HEK293 (cell line): ENCODE data around the gene FILIP1L.

Experiments used
- ELK4 ChIP-seq: IDR thresholded peaks from 2 replicates; pipeline ENCODE4 v1.6.1; 2011; ENCODE audit warnings: mild to moderate bottlenecking, low read depth, low read length, borderline replicate concordance
- KLF16 ChIP-seq: fragments of 450-650 bp; formaldehyde crosslinking; IDR thresholded peaks from 2 replicates; pipeline ENCODE4 v1.5.1; 2017; ENCODE audit warnings: missing biosample characterization, missing genetic modification characterization
- RBAK ChIP-seq: fragments of 450-650 bp; formaldehyde crosslinking; IDR thresholded peaks from 2 replicates; pipeline ENCODE4 v1.5.1; 2016; ENCODE audit warnings: missing biosample characterization, missing genetic modification characterization
- WT1 ChIP-seq: fragments of 450-650 bp; formaldehyde crosslinking; IDR thresholded peaks from 2 replicates; pipeline ENCODE4 v1.5.1; 2016; ENCODE audit warnings: missing biosample characterization, missing genetic modification characterization
- ZBTB11 ChIP-seq: fragments of 450-650 bp; formaldehyde crosslinking; conservative IDR thresholded peaks from 2 replicates; pipeline ENCODE4 v1.5.1; 2016; ENCODE audit warnings: low read depth, missing biosample characterization, missing genetic modification characterization
- ZBTB26 ChIP-seq: fragments of 450-650 bp; formaldehyde crosslinking; optimal IDR thresholded peaks from 2 replicates; pipeline ENCODE3; 2016; ENCODE audit warnings: missing biosample characterization, mild to moderate bottlenecking, missing genetic modification characterization
- ZBTB49 ChIP-seq: fragments of 450-650 bp; formaldehyde crosslinking; IDR thresholded peaks from 2 replicates; pipeline ENCODE4 v1.5.1; 2016; ENCODE audit warnings: missing biosample characterization, missing genetic modification characterization, low read depth
- ZNF112 ChIP-seq: fragments of 450-650 bp; formaldehyde crosslinking; IDR thresholded peaks from 2 replicates; pipeline ENCODE4 v1.5.0; 2017; ENCODE audit warnings: missing biosample characterization, missing genetic modification characterization
- ZNF148 ChIP-seq: fragments of 450-650 bp; formaldehyde crosslinking; IDR thresholded peaks from 2 replicates; pipeline ENCODE4 v1.5.0; 2017; ENCODE audit warnings: missing biosample characterization, missing genetic modification characterization, borderline replicate concordance
- ZNF155 ChIP-seq: fragments of 450-650 bp; formaldehyde crosslinking; IDR thresholded peaks from 2 replicates; pipeline ENCODE4 v1.5.1; 2016; ENCODE audit warnings: missing biosample characterization, missing genetic modification characterization
- ZNF157 ChIP-seq: fragments of 450-650 bp; formaldehyde crosslinking; IDR thresholded peaks from 2 replicates; pipeline ENCODE4 v1.5.1; 2016; ENCODE audit warnings: missing biosample characterization, missing genetic modification characterization
- ZNF19 ChIP-seq: fragments of 450-650 bp; formaldehyde crosslinking; IDR thresholded peaks from 2 replicates; pipeline ENCODE4; 2016; ENCODE audit warnings: missing biosample characterization, missing genetic modification characterization, low read depth
- ZNF23 ChIP-seq: fragments of 450-650 bp; formaldehyde crosslinking; IDR thresholded peaks from 2 replicates; pipeline ENCODE4 v1.5.1; 2016; ENCODE audit warnings: missing biosample characterization, missing genetic modification characterization, borderline replicate concordance
- ZNF274 ChIP-seq, 2 experiments: fragments of 200-500 bp in 1 of 2; fragments of 450-650 bp in 1 of 2; sonication (Bioruptor generic) in 1 of 2; formaldehyde crosslinking in 1 of 2; IDR thresholded peaks; 2 replicates each; pipeline versions ENCODE4 v1.5.1 to v1.6.1; 2014 to 2016; ENCODE audit warnings: borderline replicate concordance in 1 of 2, inconsistent platforms in 1 of 2, low read length in 1 of 2, missing biosample characterization in 1 of 2, missing genetic modification characterization in 1 of 2
- ZNF302 ChIP-seq: fragments of 450-650 bp; formaldehyde crosslinking; IDR thresholded peaks from 2 replicates; pipeline ENCODE4 v1.5.1; 2016; ENCODE audit warnings: missing biosample characterization, missing genetic modification characterization, low read depth
- ZNF433 ChIP-seq: fragments of 450-650 bp; formaldehyde crosslinking; IDR thresholded peaks from 2 replicates; pipeline ENCODE4 v1.5.1; 2016; ENCODE audit warnings: missing biosample characterization, missing genetic modification characterization, low read depth
- ZNF513 ChIP-seq: fragments of 450-650 bp; IDR thresholded peaks from 2 replicates; pipeline ENCODE4 v1.5.1; 2018; ENCODE audit warnings: missing biosample characterization, missing genetic modification characterization
- ZNF580 ChIP-seq: fragments of 450-650 bp; formaldehyde crosslinking; IDR thresholded peaks from 2 replicates; pipeline ENCODE4 v1.5.1; 2016; ENCODE audit warnings: missing biosample characterization, missing genetic modification characterization
- ZNF701 ChIP-seq: fragments of 450-650 bp; formaldehyde crosslinking; IDR thresholded peaks from 2 replicates; pipeline ENCODE4 v1.5.1; 2016; ENCODE audit warnings: missing biosample characterization, missing genetic modification characterization
- ZNF843 ChIP-seq: fragments of 450-650 bp; formaldehyde crosslinking; IDR thresholded peaks from 2 replicates; pipeline ENCODE4 v1.5.1; 2016; ENCODE audit warnings: missing biosample characterization, missing genetic modification characterization
- ZSCAN4 ChIP-seq: fragments of 450-650 bp; formaldehyde crosslinking; IDR thresholded peaks from 2 replicates; pipeline ENCODE4 v1.5.1; 2017; ENCODE audit warnings: missing biosample characterization, missing genetic modification characterization
- ZSCAN5A ChIP-seq: fragments of 450-650 bp; formaldehyde crosslinking; IDR thresholded peaks from 2 replicates; pipeline ENCODE4 v1.5.1; 2016; ENCODE audit warnings: missing biosample characterization, missing genetic modification characterization

FILIP1L gene

GRCh38 chr3:100002599-100003350, 111.5 kb downstream of the FILIP1L start (continued):
- TF ChIP-seq ZBTB11 (tag by site-specific recombination) = no peak
- TF ChIP-seq ZNF701 (tag by site-specific recombination) = no peak
- TF ChIP-seq ZBTB26 (tag by site-specific recombination) = no peak
- peak; percentile 59 for TF ChIP-seq ZNF513 (tag by site-specific recombination)
- TF ChIP-seq ZNF580 (tag by site-specific recombination) = peak; percentile 58; the same call in 1 of the 2 replicates
- no peak for TF ChIP-seq ZNF112 (tag by site-specific recombination)
- no peak for TF ChIP-seq ZNF274 (IDR thresholded peaks at IDR 0.05; ENCODE audit: low read length)
- TF ChIP-seq ZNF274 (tag by site-specific recombination; IDR thresholded peaks at IDR 0.05; ENCODE audit: borderline replicate concordance) = no peak
- TF ChIP-seq WT1 (tag by site-specific recombination) = peak; percentile 72; the same call in 1 of the 2 replicates
- TF ChIP-seq ZNF302 (tag by site-specific recombination) = no peak
- no peak for TF ChIP-seq ZBTB49 (tag by site-specific recombination)
- TF ChIP-seq RBAK (tag by site-specific recombination) = no peak
- TF ChIP-seq ELK4 = no peak
- no peak for TF ChIP-seq ZNF19 (tag by site-specific recombination)
- no peak for TF ChIP-seq ZNF157 (tag by site-specific recombination)
- TF ChIP-seq ZNF23 = no peak
- TF ChIP-seq ZNF148 = no peak
- TF ChIP-seq ZNF433 = no peak
- no peak for TF ChIP-seq ZSCAN5A (tag by site-specific recombination)
- TF ChIP-seq KLF16 (tag by site-specific recombination) = peak; percentile 86
- TF ChIP-seq ZNF155 = no peak
- peak; percentile 90 for TF ChIP-seq ZNF843
- TF ChIP-seq ZSCAN4 = peak; percentile 46
